ENCODE measurements around the gene PHACTR3.

PHACTR3 gene

DNA sequence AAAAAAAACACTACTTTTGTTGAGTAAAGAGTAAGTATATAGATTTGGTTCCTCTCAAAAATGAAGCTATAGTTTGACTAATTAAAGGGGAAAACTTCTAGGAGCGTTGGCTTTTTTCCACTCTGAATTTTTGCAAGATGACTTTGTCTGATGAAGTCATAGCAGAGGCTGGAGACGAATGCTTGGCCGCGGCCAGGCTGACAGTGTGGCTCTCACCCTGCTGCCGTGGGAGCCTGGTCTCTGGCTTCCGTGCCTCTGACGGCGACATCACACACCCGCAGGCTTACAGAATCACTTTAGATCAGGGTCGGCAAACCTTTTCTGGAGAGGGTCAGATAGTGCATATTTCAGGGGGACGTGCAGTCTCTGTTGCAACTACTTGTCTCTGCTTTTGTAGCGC lies 145.0 kb downstream of the PHACTR3 start:
- TF ChIP-seq, protein P1, sequence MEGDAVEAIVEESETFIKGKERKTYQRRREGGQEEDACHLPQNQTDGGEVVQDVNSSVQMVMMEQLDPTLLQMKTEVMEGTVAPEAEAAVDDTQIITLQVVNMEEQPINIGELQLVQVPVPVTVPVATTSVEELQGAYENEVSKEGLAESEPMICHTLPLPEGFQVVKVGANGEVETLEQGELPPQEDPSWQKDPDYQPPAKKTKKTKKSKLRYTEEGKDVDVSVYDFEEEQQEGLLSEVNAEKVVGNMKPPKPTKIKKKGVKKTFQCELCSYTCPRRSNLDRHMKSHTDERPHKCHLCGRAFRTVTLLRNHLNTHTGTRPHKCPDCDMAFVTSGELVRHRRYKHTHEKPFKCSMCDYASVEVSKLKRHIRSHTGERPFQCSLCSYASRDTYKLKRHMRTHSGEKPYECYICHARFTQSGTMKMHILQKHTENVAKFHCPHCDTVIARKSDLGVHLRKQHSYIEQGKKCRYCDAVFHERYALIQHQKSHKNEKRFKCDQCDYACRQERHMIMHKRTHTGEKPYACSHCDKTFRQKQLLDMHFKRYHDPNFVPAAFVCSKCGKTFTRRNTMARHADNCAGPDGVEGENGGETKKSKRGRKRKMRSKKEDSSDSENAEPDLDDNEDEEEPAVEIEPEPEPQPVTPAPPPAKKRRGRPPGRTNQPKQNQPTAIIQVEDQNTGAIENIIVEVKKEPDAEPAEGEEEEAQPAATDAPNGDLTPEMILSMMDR (IDR thresholded peaks at IDR 0.05; ENCODE audit: insufficient read depth, low read length, missing control alignments): no peak
- DNase-seq (ENCODE audit: low read depth, low spot score): peak; percentile 53
- no peak overlapping the region for H3K4me3 ChIP-seq (ENCODE audit: low read depth, low read length)
- POLR2A ChIA-PET: no interaction called here
- CTCF ChIA-PET: interaction anchor here (1.1 to 9.5 kb wide), 4 partner anchors 18 to 230 kb away, joined by 3 to 147 read pairs (median 38); no protein-coding TSS in a partner anchor

DNA sequence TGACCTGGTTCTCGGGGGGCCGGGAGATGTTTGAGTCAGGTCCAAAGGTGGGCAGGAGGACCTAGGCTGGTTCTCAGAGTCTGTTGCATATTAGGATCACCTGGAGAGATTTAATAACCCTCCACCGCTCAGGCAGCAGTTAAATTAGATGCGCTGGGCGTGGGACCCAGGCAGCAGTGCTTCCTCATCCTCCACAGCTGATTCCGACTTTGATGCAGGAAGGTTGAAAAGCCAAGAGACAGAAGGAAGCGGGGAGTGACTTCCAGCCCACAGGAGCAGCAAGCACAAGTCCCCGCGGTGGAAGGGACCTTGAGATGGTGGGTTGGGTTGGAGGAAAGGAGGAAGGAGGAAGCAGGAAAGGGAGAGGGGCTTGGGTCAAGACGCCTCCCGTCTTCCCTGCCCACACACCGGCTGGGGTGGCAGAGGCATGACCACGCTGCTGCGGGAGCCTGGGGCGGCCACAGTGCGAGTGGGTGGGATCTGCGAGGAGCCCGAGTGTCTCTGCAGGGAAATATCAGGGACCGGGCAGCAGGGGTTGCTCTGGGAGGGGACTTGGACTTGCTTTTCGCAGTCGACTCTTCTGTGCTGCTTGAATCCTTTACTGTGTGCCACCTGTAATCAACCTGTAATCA lies 146.0 kb downstream of the PHACTR3 start:
- no peak overlapping the region for H3K4me3 ChIP-seq (ENCODE audit: low read depth, low read length)
- POLR2A ChIA-PET: no interaction called here
- CTCF ChIA-PET: interaction anchor here (1.1 to 9.5 kb wide), 4 partner anchors 9 to 233 kb away, joined by 3 to 147 read pairs (median 38); no protein-coding TSS in a partner anchor
- TF ChIP-seq, protein P1 (IDR thresholded peaks at IDR 0.05; ENCODE audit: insufficient read depth, low read length, missing control alignments): no peak
- DNase-seq (ENCODE audit: low read depth, low spot score): no peak

DNA sequence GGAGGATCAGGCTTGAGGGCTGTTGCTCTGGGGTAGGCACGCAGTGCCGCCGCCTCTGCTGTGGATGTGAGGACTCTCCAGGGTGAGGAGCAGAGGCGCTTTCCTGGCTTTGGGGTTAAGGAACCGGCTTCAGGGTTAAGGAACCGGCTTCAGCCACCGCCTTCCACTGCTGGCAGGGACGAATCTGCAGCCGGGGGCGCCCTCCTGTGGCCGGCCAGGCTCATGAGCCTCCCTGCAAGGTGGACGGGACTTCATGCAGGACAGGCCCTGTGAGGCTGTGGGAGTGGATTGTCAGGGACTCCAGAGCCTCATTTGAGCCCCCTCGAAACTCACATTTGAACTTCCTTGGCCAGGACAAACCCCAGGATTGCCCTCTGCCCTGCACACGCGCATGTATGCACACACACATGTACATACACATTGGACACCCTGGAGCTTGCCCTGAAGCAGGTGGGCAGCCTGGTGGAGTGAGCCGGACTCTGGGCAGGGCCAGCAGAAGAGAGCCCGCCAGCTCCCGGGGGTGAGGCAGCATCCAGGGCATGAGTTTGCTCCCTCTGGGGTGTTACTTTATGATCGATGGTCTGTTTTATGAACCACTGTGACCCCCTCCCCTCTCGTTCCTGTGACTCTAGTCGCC lies 146.9 kb downstream of the PHACTR3 start:
- CTCF ChIA-PET: interaction anchor here (0.7 to 9.5 kb wide), 5 partner anchors 9 to 191 kb away, joined by 3 to 147 read pairs (median 3); no protein-coding TSS in a partner anchor
- peak; percentile 9 for DNase-seq (ENCODE audit: low read depth, low spot score)
- H3K4me3 ChIP-seq (ENCODE audit: low read depth, low read length): no peak overlapping the region
- TF ChIP-seq, protein P1 (IDR thresholded peaks at IDR 0.05; ENCODE audit: insufficient read depth, low read length, missing control alignments): peak; percentile 95
- POLR2A ChIA-PET: no interaction called here

DNA sequence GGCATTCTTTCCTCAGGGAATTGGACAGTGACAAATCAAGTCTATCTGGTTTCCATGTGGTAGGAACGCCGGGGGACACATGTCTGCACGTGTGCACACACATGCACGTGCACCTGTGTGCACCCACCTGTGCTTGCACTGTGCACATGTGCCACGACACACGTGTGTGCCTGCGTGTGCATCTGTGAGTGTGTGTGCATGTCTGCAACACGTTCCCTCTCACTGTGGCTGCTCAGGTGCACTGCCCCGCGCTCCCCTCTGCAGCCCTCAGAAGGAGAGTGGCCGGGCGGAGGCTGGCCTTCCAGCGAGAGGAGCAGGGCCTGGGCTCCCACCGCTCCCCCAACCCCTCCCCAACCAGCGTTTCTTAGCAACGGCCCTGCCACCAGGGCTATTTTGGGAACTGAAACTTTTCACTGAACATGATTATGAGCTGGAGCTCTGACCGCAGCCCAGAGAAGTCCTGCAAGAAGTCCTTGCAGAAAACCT lies 147.8 kb downstream of the PHACTR3 start:
- H3K4me3 ChIP-seq (ENCODE audit: low read depth, low read length): no peak overlapping the region
- POLR2A ChIA-PET: no interaction called here
- CTCF ChIA-PET: interaction anchor here (0.7 to 9.5 kb wide), 6 partner anchors 16 to 234 kb away, joined by 3 to 147 read pairs (median 3); no protein-coding TSS in a partner anchor
- no peak for DNase-seq (ENCODE audit: low read depth, low spot score)
- TF ChIP-seq, protein P1 (IDR thresholded peaks at IDR 0.05; ENCODE audit: insufficient read depth, low read length, missing control alignments): no peak

DNA sequence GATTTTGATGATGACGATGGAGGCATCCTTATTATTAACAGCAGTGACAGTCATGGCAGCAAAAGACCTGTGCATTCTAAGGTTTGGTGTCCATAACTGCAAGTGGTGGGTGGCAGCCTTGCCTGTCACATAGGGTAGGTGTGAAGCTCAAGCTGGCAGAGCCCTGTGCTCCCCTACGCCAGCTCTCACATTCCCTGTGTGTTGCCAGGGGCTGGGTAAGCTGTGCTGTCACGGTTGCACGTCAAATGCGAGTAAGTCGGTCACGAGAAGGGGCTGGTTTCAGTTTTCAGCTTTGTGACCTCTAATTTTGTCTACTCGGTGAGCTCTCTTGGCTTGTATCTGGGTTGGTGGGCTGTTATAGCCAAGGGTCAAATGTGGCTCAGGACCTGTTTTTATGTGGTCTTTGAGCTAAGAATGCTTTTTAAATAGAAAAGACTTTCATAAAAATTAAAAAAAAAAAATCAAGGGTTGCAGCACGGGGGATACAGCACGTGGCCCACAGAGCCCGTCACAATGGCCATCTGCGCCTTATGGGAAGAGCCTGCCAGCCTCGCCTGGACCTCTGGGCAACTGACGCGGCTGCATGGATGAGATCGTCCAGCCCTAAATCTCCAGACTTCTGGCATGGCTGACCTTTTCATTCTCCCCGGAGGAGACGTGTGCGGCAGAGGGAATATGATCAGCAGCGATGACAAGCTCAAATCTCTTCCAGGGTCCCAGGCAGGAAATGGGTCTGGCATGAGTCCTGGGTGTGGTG lies 148.5 kb downstream of the PHACTR3 start:
- no peak for DNase-seq (ENCODE audit: low read depth, low spot score)
- TF ChIP-seq, protein P1 (IDR thresholded peaks at IDR 0.05; ENCODE audit: insufficient read depth, low read length, missing control alignments): no peak
- POLR2A ChIA-PET: no interaction called here
- no peak overlapping the region for H3K4me3 ChIP-seq (ENCODE audit: low read depth, low read length)
- CTCF ChIA-PET: interaction anchor here (1.0 to 9.5 kb wide), 6 partner anchors 14 to 234 kb away, joined by 3 to 147 read pairs (median 3); no protein-coding TSS in a partner anchor
